HCT116 (cell line): Measurements from ENCODE around the gene HOXA11. TPM values are rescaled to one million over a fixed set of nuclear protein-coding genes. Genes with fewer than 3 reads are reported as not detected.

Experiments
- ATAC-seq: fragments of 200-7000 bp; cut with Tn5 transposase; 2 replicates; pipeline ENCODE4 v1.9.1; 2020; ENCODE audit warnings: mild to moderate bottlenecking, moderate library complexity
- BruUV-seq: library from RNA; stranded (reverse); fragments of 400-500 nt; replicated peaks from 2 replicates; lab custom pipeline; 2021; lab: Mats Ljungman, UMichigan
- CTCF ChIA-PET: fragments of 300-600 bp; sonication (Branson Sonifier 250); formaldehyde crosslinking; loops from one replicate; lab custom pipeline; 2021; ENCODE audit warnings: antibody characterized with exemption; lab: Charles Lee
- POLR2A ChIA-PET: fragments of 300-600, 350-600 bp; sonication (Branson Sonifier 250); formaldehyde crosslinking; loops from one replicate; lab custom pipeline; 2021; ENCODE audit warnings: antibody characterized with exemption; lab: Charles Lee
- RAD21 ChIA-PET, 2 experiments: fragments of 300-600 bp; sonication (Branson Sonifier 250); formaldehyde crosslinking; loops; one replicate each; lab custom pipeline; 2023; ENCODE audit warnings: low total read pairs in 2 of 2; ENCODE audit not compliant: uncharacterized antibody in 2 of 2, unreplicated experiment in 2 of 2, low non-redundant PET in 1 of 2; lab: Charles Lee
- DNase-seq: peaks from one replicate; pipeline ENCODE4 v3.0.0-alpha.2; 2010; ENCODE audit warnings: low read depth, low spot score
- H2AFZ ChIP-seq: fragments of 200-600 bp; shearing (Covaris generic), sonication (generic); 2 replicates; pipeline ENCODE4 v1.6.1; 2017; ENCODE audit warnings: low read depth, mixed run types, mixed read lengths, antibody characterized with exemption, low read length; ENCODE audit not compliant: poor library complexity, severe bottlenecking
- H3K27ac ChIP-seq: 2 replicates; pipeline ENCODE4 v1.5.1; 2012; ENCODE audit warnings: low read depth, low read length
- H3K27me3 ChIP-seq: fragments of 200-600 bp; sonication (generic); 2 replicates; pipeline ENCODE4 v1.6.1; 2016; ENCODE audit warnings: mixed run types, low read length, mixed read lengths; ENCODE audit not compliant: insufficient read depth
- H3K36me3 ChIP-seq, 2 experiments: fragments of 200-500 bp in 1 of 2; fragments of 200-600 bp in 1 of 2; sonication (Bioruptor generic) in 1 of 2; sonication (generic) in 1 of 2; 2 replicates each; pipeline versions ENCODE4 v1.5.1 to v1.6.1; 2014 to 2016; ENCODE audit warnings: low read length in 2 of 2, inconsistent platforms in 1 of 2, mixed read lengths in 1 of 2, mixed run types in 1 of 2; ENCODE audit not compliant: insufficient read depth in 2 of 2, control insufficient read depth in 1 of 2
- H3K4me1 ChIP-seq, 2 experiments: fragments of 200-600 bp in 1 of 2; sonication (generic) in 1 of 2; 2 replicates each; pipeline versions ENCODE4 v1.5.1 to v1.6.1; 2012 to 2017; ENCODE audit warnings: low read length in 2 of 2, inconsistent platforms in 1 of 2, mild to moderate bottlenecking in 1 of 2, mixed read lengths in 1 of 2, mixed run types in 1 of 2, moderate library complexity in 1 of 2; ENCODE audit not compliant: insufficient read depth in 2 of 2, control insufficient read depth in 1 of 2
- H3K4me2 ChIP-seq: fragments of 200-600 bp; sonication (generic); 2 replicates; pipeline ENCODE4 v1.6.1; 2017; ENCODE audit warnings: mixed run types, low read length, mixed read lengths
- H3K4me3 ChIP-seq, 2 experiments: fragments of 200-600 bp in 1 of 2; sonication (generic) in 1 of 2; replicated peaks in 1 of 2; 2 replicates each; pipeline ENCODE4 v1.5.1; 2011 to 2016; ENCODE audit warnings: low read length in 2 of 2, control low read depth in 1 of 2, low read depth in 1 of 2, mild to moderate bottlenecking in 1 of 2, mixed read lengths in 1 of 2, mixed run types in 1 of 2
- H3K79me2 ChIP-seq: fragments of 200-600 bp; sonication (generic); 2 replicates; pipeline ENCODE4 v1.6.1; 2017; ENCODE audit warnings: mild to moderate bottlenecking, mixed run types, low read length, moderate library complexity, mixed read lengths; ENCODE audit not compliant: insufficient read depth
- H3K9ac ChIP-seq: fragments of 200-600 bp; sonication (generic); 2 replicates; pipeline ENCODE4 v1.6.1; 2016; ENCODE audit warnings: low read length, mixed read lengths
- H3K9me2 ChIP-seq: fragments of 200-600 bp; sonication (generic), shearing (Covaris generic); 2 replicates; pipeline ENCODE4 v1.6.1; 2017; ENCODE audit warnings: mixed run types, mild to moderate bottlenecking, moderate library complexity; ENCODE audit not compliant: insufficient read depth
- H3K9me3 ChIP-seq, 2 experiments: fragments of 200-500 bp in 1 of 2; fragments of 200-600 bp in 1 of 2; sonication (Bioruptor generic) in 1 of 2; sonication (generic) in 1 of 2; 2 replicates each; pipeline ENCODE4 v1.6.1; 2014 to 2017; ENCODE audit warnings: low read length in 2 of 2, mixed read lengths in 2 of 2, inconsistent platforms in 1 of 2, low read depth in 1 of 2, mild to moderate bottlenecking in 1 of 2, mixed run types in 1 of 2, moderate library complexity in 1 of 2; ENCODE audit not compliant: control insufficient read depth in 1 of 2, insufficient read depth in 1 of 2
- H4K20me1 ChIP-seq: fragments of 200-600 bp; sonication (generic), shearing (Covaris generic); 2 replicates; pipeline ENCODE4 v1.6.1; 2017; ENCODE audit warnings: mixed run types, mild to moderate bottlenecking, moderate library complexity; ENCODE audit not compliant: insufficient read depth
- CEBPB ChIP-seq: IDR thresholded peaks from 2 replicates; pipeline ENCODE4 v1.6.1; 2012; ENCODE audit warnings: low read depth
- EGR1 ChIP-seq: IDR thresholded peaks from 2 replicates; pipeline ENCODE4 v1.6.1; 2012; ENCODE audit warnings: low read depth
- RAD21 ChIP-seq: IDR thresholded peaks from 2 replicates; pipeline ENCODE4 v1.6.1; 2012; ENCODE audit warnings: low read depth, mild to moderate bottlenecking
- SP1 ChIP-seq: IDR thresholded peaks from 2 replicates; pipeline ENCODE4 v1.6.1; 2012; ENCODE audit warnings: low read depth
- TCF7L2 ChIP-seq: IDR thresholded peaks from 2 replicates; pipeline ENCODE4 v1.7.0; 2011; ENCODE audit warnings: borderline replicate concordance, inconsistent platforms; ENCODE audit not compliant: insufficient read depth, insufficient read length; ENCODE audit errors: extremely low read depth
- YY1 ChIP-seq: IDR thresholded peaks from 2 replicates; pipeline ENCODE4 v1.6.1; 2011; ENCODE audit warnings: low read length, low read depth, moderate library complexity, mild to moderate bottlenecking; ENCODE audit not compliant: insufficient replicate concordance; ENCODE audit errors: extremely low read depth
- intact Hi-C: fragments of 100-400 bp; cut with micrococcal nuclease; formaldehyde crosslinking; loops from 2 replicates; pipeline ENCODE4 v1.10.0; 2022
- total RNA-seq: library from RNA; stranded (reverse); gene quantifications from one replicate; pipeline ENCODE4 v1.2.1, GENCODE V29; 2021; ENCODE audit not compliant: unreplicated experiment

HOXA11 gene
- total RNA-seq, 1 experiment from 2014 or later: 6.8 TPM

DNA sequence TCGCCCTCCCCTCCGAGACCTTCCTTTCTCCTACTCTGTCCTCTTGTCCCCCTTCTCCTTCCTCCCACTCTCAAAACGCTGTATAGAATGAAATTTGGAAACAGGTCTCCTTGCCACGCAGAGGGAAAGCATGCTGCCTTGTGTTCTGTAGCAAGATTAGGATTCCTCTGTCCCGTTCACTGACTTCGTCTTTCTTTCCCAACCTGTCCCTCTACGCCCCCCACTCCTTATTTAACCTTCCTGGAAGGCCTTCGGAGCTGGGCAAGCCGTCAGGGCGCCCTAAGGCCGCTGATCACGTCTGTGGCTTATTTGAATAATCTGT lies 21.0 kb downstream of the HOXA11 start (continued):
- TF ChIP-seq EGR1 (no peak), SP1 (no peak), CEBPB (no peak), RAD21 (no peak), TCF7L2 (no peak)

DNA sequence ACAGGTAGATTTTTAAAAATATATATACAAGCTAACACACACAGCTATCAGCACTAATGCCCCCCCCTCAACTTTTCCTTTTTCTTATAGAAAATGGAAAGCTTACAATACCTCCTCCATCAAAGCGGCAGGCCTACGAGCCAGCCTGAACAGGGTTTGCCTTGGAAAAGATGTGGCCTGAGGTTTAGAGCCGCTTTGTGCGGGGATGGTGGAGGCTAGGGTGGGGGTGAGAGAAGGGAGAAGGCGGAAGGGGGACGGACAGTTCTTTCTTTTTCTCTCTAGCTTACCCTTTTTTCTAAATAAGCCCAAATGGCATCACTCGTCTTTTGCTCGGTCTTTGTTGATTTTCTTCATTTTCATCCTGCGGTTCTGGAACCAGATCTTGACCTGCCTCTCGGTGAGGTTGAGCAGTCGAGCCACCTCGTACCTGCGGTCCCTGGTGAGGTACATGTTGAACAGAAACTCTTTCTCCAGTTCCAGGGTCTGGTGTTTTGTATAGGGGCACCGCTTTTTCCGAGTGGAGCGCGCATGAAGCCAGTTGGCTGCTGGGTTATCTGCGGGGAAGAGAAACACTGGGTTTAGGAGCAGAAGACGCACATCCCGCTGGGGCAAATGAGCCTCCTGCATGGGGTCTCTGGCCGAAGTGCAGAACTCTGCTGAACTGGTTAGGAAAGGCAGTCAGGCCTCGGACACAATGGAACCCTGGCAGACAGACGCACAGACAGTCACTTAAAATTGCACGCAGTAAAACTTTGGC lies 21.6 kb downstream of the HOXA11 start:
- peaks cover 22 to 70% of the 10 kb centered on the region in 2 experiments for H3K4me1 ChIP-seq
- no peak for TF ChIP-seq YY1
- TF ChIP-seq, all 23 proteins: peak for 0
- no peaks in the 10 kb centered on the region for H3K9me3 ChIP-seq
- ATAC-seq (no peak), DNase-seq (no peak)
- RAD21 ChIA-PET: no interaction called here
- H3K9me2 ChIP-seq: no peaks in the 10 kb centered on the region
- peaks cover 0 to 4% of the 10 kb centered on the region in 2 experiments; a peak in 1 of 4 replicates for H3K36me3 ChIP-seq
- intact Hi-C loops: loop anchor here (5.0 to 10.0 kb wide), 4 partner anchors 881 to 1596 kb away; partner anchors contain the start of genes CBX3 and HNRNPA2B1
- POLR2A ChIA-PET: interaction anchor here (1.4 kb wide), 2 partner anchors 14 to 32 kb away, joined by 3 to 4 read pairs; no protein-coding TSS in a partner anchor
- peak overlapping the region; percentile 91 for H3K27ac ChIP-seq
- H3K79me2 ChIP-seq: peaks cover 68% of the 10 kb centered on the region
- peak overlapping the region; percentile 77 to 84 for H3K4me3 ChIP-seq
- CTCF ChIA-PET: interaction anchor here (0.9 to 3.4 kb wide), 4 partner anchors 11 to 1270 kb away, joined by 4 to 17 read pairs (median 6); partner anchors contain the start of gene HOXA3
- H2AFZ ChIP-seq: no peak overlapping the region
- BruUV-seq: TSS peak; percentile 31
- no peaks in the 10 kb centered on the region for H4K20me1 ChIP-seq
- peak overlapping the region; percentile 89 for H3K9ac ChIP-seq
- peak overlapping the region; percentile 97 for H3K4me2 ChIP-seq
- H3K27me3 ChIP-seq: no peaks in the 10 kb centered on the region
